ENCODE data around the gene PIN1.

The PIN1 gene

DNA sequence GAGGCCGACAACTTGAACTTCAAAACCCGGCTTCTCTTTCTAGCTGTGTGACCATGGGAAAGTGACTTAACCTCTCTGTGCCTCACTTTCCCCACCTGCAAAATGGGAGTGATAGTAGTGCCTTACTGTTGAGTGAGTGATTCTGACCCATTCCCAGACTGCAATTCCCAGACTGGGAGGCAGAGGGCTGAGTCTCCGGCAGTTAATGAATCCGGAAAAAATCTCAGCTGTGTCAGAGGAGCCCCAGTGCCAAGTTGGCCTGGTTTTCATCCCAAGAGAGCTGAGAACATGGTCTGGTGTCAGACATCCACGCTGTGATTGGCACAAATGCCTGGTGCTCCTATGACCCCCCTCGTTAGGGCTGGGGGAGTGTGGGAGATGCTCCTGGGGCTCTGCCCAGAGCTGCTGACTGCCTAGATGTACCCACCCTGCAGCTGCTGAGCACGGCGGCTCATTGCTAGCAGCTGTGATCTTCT lies 50.0 kb downstream of the PIN1 start:
- H3K36me3 Mint-ChIP-seq (ENCODE audit: low read depth), result no peaks in the 10 kb centered on the region
- H3K4me3 Mint-ChIP-seq, result no peak overlapping the region
- no peak for DNase-seq
- H3K9me3 Mint-ChIP-seq, result no peaks in the 10 kb centered on the region
- TF ChIP-seq, protein P1, sequence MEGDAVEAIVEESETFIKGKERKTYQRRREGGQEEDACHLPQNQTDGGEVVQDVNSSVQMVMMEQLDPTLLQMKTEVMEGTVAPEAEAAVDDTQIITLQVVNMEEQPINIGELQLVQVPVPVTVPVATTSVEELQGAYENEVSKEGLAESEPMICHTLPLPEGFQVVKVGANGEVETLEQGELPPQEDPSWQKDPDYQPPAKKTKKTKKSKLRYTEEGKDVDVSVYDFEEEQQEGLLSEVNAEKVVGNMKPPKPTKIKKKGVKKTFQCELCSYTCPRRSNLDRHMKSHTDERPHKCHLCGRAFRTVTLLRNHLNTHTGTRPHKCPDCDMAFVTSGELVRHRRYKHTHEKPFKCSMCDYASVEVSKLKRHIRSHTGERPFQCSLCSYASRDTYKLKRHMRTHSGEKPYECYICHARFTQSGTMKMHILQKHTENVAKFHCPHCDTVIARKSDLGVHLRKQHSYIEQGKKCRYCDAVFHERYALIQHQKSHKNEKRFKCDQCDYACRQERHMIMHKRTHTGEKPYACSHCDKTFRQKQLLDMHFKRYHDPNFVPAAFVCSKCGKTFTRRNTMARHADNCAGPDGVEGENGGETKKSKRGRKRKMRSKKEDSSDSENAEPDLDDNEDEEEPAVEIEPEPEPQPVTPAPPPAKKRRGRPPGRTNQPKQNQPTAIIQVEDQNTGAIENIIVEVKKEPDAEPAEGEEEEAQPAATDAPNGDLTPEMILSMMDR (IDR thresholded peaks at IDR 0.05), result no peak
- no peak overlapping the region for H3K27ac Mint-ChIP-seq
- H3K4me1 Mint-ChIP-seq, result peaks cover 14% of the 10 kb centered on the region
- H3K27me3 Mint-ChIP-seq (ENCODE audit: low read depth, poor library complexity), result no peaks in the 10 kb centered on the region

DNA sequence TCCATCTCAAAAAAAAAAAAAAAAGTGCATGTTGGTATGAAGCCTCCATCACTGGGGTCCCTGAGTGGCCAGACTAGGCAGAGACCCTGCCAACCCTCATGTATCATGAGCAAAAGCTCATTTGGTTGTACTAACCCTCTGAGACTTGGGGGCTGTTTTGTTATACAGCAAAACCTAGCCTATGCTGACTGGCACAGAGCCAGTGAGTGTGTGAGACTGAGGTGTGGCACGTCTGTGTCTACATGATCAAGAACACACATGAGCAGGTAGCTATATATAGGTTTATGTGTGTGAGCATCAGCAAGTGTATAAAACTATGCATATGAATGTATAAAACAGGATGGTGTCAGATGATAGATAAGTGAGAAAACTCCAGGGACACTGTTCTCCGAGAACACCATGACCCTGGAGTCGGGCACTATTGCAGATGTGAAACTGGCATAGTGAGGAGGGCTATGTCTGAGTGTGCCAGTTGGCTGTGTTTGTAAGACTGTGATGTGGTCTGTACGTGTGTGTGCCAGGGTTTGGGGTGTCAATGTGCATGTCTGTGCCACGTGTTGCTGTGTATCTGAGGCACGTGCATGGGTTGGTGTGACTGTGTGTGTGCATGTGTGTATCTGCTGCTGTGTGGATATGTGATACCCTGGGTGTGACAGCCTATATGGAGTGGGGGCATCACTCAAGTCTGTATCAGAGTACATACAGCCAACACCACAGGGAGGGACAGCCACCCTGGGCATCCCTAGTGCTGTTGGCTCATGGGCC lies 56.7 kb downstream of the PIN1 start:
- TF ChIP-seq, protein P1 (IDR thresholded peaks at IDR 0.05), result no peak
- Mint-ChIP-seq H3K9me3 (no peaks in the 10 kb centered on the region), H3K4me1 (no peaks in the 10 kb centered on the region), H3K36me3 (ENCODE audit: low read depth) (no peaks in the 10 kb centered on the region), H3K4me3 (no peak overlapping the region), H3K27me3 (ENCODE audit: low read depth, poor library complexity) (peaks cover 3% of the 10 kb centered on the region), H3K27ac (no peak overlapping the region)
- DNase-seq, result no peak
